Measurements from ENCODE around the gene ZNF600.
A peak's percentile ranks its signal among the peaks of the same experiment; 100 is the strongest.
"Not testable (repeated sequence)": the region's sequence is repeated elsewhere in the genome, so short reads cannot be mapped to it uniquely, and the experiment has no call there.

ZNF600 gene

DNA sequence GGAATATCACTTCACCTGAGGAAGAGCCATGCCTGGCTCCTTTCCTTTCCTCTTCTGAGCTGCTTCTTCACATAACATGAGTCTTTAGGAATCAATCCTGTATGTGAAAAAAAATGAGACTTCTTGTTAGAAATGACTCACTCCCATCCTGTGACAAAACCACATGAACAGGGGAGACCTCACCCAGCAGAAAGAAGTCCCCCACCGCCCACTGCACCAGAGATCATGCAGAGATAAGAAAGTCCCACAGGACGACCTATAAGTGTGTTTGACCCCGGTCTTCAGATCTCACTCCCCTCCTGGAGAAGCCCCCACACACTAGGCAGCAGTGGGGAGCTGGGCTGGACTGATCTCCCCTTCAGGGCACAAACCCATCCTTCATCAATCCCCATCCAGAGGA, 7.8 kb downstream of the ZNF600 start:
- Mint-ChIP-seq H3K36me3 (ENCODE audit: low read depth) (peaks cover 86% of the 10 kb centered on the region), H3K27ac (no peak overlapping the region), H3K4me3 (no peak overlapping the region), H3K27me3 (no peaks in the 10 kb centered on the region), H3K9me3 (peaks cover 28% of the 10 kb centered on the region), H3K4me1 (ENCODE audit: low read depth) (peaks cover 16% of the 10 kb centered on the region)
- peak; percentile 48 for DNase-seq

DNA sequence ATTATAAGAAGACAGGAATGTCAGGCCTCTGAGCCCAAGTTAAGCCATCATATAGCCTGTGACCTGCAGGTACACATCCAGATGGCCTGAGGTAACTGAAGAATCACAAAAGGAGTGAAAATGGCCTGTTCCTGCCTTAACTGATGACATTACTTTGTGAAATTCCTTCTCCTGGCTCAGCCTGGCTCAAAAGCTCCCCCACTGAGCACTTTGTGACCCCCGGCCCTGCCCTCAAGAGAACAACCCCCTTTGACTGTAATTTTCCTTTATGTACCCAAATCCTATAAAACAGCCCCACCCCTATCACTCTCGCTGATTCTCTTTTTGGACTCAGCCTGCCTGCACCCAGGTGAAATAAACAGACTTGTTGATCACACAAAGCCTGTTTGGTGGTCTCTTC, 30.1 kb downstream of the ZNF600 start:
- H3K36me3 Mint-ChIP-seq (ENCODE audit: low read depth); H3K4me1 Mint-ChIP-seq (ENCODE audit: low read depth); H3K4me3 Mint-ChIP-seq; H3K27ac Mint-ChIP-seq; DNase-seq; H3K27me3 Mint-ChIP-seq: not testable (repeated sequence)
- H3K9me3 Mint-ChIP-seq: peaks cover 23% of the 10 kb centered on the region

DNA sequence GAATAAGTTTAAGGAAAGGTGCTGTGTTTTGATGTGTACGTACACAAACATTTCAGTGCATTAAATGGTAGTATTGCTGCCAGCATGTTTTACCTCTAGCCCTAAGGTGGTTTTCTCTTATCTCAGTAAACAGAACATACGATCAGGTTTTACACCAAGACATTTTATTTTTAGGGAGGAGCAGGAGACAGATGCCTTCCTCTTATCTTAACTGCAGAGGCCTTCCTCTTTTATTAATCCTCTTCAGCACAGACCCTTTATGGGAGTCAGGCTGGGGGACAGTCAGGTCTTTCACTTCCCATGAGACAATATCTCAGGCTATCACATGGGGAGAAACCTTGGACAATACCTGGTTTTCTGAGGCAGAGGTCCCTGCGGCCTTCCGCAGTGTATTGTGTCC, 36.8 kb downstream of the ZNF600 start:
- H3K4me1 Mint-ChIP-seq (ENCODE audit: low read depth): peaks cover 9% of the 10 kb centered on the region
- no peak for DNase-seq
- no peak overlapping the region for H3K27ac Mint-ChIP-seq
- peaks cover 3% of the 10 kb centered on the region for H3K27me3 Mint-ChIP-seq
- H3K9me3 Mint-ChIP-seq: peaks cover 6% of the 10 kb centered on the region
- no peak overlapping the region for H3K4me3 Mint-ChIP-seq
- no peaks in the 10 kb centered on the region for H3K36me3 Mint-ChIP-seq (ENCODE audit: low read depth)

DNA sequence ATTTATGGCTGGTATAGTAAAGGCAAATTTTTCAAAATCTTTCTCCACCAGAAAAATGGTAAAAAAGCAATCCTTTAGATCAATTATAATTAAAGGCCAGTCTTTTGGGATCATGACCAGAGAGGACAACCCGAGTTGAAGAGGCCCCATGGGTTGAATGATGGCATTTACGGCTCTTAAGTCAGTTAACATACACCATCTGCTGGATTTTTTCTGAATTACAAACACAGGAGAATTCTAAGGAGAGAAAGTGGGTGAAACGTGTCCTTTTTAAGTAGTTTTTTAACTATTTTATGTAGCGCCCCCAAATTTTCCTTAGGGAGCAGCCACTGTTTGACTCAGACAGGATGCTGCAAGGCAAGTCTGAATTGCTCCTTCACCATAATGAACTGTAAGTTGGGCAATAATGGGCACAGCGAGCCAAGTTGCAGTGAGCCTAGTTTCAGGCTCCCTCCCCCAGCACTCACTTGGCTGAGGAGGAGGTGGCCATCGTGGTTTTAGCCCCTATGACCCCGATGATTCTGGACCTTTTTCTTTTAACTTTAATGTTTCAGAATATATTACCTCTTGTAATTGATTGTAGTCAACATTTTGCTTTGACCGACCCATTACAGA, 38.1 kb downstream of the ZNF600 start:
- Mint-ChIP-seq H3K4me3 (no peak overlapping the region), H3K36me3 (ENCODE audit: low read depth) (no peaks in the 10 kb centered on the region), H3K27ac (no peak overlapping the region), H3K9me3 (peaks cover 2% of the 10 kb centered on the region), H3K4me1 (ENCODE audit: low read depth) (peaks cover 11% of the 10 kb centered on the region), H3K27me3 (no peaks in the 10 kb centered on the region)
- no peak for DNase-seq

DNA sequence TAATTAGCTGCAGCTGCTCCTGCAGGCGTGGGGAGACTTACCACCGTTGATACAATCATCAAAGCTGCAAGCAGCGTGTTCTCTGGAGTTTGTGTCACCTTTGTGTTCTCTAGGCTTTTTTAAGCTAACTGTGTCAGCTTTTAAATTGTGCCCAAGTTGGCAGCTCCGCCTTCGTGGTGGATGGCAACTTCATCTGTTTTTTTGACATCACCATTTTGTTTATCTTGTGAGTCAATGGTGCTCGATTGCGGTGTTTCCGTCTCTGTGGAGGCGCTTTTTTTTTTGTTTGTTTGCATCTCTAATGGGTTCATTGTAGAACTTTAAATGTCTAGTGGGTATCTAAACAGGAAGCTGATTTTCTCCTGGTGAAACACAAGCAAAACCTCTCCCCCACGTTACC, 40.7 kb downstream of the ZNF600 start:
- not testable (repeated sequence) for H3K27me3 Mint-ChIP-seq; H3K4me3 Mint-ChIP-seq; DNase-seq; H3K27ac Mint-ChIP-seq; H3K9me3 Mint-ChIP-seq; H3K36me3 Mint-ChIP-seq (ENCODE audit: low read depth)
- peaks cover 26% of the 10 kb centered on the region for H3K4me1 Mint-ChIP-seq (ENCODE audit: low read depth)

DNA sequence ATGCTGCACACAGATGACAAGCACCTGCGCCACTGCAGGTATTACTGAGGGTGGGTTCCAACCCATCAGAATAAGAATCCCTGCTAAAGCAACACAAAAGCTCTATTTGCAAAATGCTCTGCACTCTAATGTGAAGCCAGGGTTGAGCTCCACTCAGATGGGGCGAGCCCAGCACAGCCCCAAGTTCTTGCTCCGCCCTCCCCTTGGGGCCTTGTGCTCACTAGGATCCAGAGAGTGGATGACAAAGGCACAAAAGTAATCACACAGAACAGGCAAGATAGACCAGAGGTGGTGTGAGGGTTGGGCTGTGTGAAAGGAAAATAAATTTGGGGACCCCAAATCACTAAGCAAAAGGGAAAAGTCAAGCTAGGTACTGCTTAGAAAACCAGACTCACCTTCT, 43.5 kb downstream of the ZNF600 start:
- DNase-seq: no peak
- Mint-ChIP-seq H3K27ac (no peak overlapping the region), H3K9me3 (peaks cover 2% of the 10 kb centered on the region), H3K27me3 (no peaks in the 10 kb centered on the region), H3K4me3 (no peak overlapping the region), H3K36me3 (ENCODE audit: low read depth) (no peaks in the 10 kb centered on the region), H3K4me1 (ENCODE audit: low read depth) (peaks cover 26% of the 10 kb centered on the region)

DNA sequence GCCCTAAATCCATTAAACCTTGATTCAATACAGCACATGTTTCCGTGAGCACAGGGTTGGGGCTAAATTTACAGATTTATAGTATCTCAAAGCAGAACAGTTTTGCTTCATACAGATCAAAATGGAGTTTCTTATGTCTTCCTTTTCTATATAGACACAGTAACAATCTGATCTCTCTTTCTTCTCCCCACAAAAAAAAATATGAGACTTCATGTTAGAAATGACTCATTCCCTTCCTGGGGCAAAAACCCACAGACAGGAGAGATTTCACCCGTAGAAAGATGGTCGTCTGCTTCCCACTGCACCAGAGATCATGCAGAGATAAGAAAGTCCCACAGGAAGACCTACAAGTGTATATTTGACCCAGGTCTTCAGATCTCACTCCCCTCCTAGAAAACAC, 44.1 kb downstream of the ZNF600 start:
- H3K27ac Mint-ChIP-seq: peak overlapping the region; percentile 8
- H3K4me1 Mint-ChIP-seq (ENCODE audit: low read depth): peaks cover 26% of the 10 kb centered on the region
- H3K36me3 Mint-ChIP-seq (ENCODE audit: low read depth): no peaks in the 10 kb centered on the region
- no peak for DNase-seq
- H3K4me3 Mint-ChIP-seq: no peak overlapping the region
- no peaks in the 10 kb centered on the region for H3K27me3 Mint-ChIP-seq
- H3K9me3 Mint-ChIP-seq: peaks cover 2% of the 10 kb centered on the region

DNA sequence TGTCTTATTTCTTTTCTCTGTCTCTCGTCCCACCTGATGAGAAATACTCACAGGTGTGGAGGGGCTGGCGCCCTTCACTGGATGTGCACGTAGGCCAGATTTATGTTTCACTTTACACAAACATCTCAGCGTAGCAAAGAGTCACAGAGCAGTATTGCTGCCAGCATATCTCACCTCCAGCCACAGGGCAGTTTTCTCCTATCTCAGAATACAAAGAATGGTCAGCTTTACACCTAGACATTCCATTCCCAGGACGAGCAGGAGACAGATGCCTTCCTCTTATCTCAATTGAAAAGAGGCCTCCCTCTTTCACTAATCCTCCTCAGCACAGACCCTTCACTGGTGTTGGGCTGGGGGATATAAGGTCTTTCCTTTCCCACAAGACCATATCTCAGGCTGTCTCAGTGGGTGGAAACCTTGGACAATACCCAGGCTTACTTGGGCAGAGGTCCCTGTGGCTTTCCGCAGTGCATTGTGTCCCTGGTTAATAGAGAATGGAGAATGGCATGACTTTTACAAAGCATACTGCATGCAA, 44.6 kb downstream of the ZNF600 start:
- no peaks in the 10 kb centered on the region for H3K36me3 Mint-ChIP-seq (ENCODE audit: low read depth)
- H3K27me3 Mint-ChIP-seq: no peaks in the 10 kb centered on the region
- peaks cover 2% of the 10 kb centered on the region for H3K9me3 Mint-ChIP-seq
- peaks cover 26% of the 10 kb centered on the region for H3K4me1 Mint-ChIP-seq (ENCODE audit: low read depth)
- H3K4me3 Mint-ChIP-seq: no peak overlapping the region
- H3K27ac Mint-ChIP-seq: no peak overlapping the region
- no peak for DNase-seq

DNA sequence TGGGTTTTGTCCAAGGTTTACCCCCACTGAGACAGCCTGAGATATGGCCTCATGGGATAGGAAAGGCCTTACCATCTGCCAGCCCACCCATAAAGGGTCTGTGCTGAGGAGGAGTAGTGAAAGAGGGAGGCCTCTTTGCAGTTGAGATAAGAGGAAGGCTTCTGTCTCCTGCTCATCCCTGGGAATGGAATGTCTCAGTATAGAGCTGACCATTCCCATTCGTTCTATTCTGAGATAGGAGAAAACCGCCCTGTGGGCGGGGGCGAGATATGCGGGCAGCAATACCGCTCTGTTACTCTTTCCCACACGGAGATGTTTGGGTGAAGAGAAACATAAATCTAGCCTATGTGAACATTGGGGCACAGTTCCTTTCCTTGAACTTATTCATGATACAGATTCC, 45.2 kb downstream of the ZNF600 start:
- DNase-seq; H3K27ac Mint-ChIP-seq; H3K4me3 Mint-ChIP-seq; H3K36me3 Mint-ChIP-seq (ENCODE audit: low read depth); H3K9me3 Mint-ChIP-seq; H3K27me3 Mint-ChIP-seq: not testable (repeated sequence)
- H3K4me1 Mint-ChIP-seq (ENCODE audit: low read depth): peaks cover 25% of the 10 kb centered on the region

DNA sequence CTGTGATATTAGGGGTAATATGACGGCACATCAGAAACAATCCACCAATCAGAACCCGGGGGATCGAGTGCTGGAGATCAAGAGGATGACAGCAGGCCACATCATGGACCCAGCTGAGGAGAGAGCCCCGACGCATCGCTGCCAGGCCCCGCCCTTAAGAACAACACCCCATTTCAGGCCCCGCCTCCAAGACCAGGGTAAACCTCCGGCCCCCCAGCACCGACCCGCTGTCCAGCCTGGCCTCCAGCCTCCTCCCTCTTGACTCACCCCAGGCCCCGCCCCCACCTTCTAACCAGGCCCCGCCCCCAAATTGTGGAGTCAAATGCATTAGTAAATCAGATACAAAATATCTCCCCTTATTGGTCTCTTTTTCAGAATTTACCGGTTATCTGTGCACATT, 47.0 kb downstream of the ZNF600 start:
- H3K27me3 Mint-ChIP-seq: no peaks in the 10 kb centered on the region
- H3K4me1 Mint-ChIP-seq (ENCODE audit: low read depth): peaks cover 25% of the 10 kb centered on the region
- no peak overlapping the region for H3K4me3 Mint-ChIP-seq
- no peak overlapping the region for H3K27ac Mint-ChIP-seq
- DNase-seq: no peak
- no peaks in the 10 kb centered on the region for H3K9me3 Mint-ChIP-seq
- peaks cover 8% of the 10 kb centered on the region for H3K36me3 Mint-ChIP-seq (ENCODE audit: low read depth)

DNA sequence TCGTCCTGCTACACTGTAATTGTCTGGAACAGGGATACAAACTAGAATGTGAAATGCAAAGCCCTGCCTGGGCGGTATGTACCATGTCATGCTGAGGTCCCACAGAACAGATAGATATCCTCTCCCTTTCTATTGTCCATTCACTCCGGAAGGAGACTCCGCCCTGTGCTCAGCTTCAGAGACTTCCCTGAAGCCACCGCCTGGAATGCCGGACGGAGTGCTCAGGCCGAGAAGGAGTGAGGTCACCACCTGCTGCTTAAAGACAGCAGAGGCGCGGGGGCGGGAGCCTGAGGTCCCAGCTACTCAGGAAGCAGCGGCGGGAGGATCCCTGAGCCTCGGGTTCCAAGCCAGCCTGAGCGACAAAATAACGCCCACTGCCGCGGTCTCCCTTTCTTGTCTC, 50.9 kb downstream of the ZNF600 start:
- H3K4me3 Mint-ChIP-seq: no peak overlapping the region
- no peaks in the 10 kb centered on the region for H3K9me3 Mint-ChIP-seq
- no peaks in the 10 kb centered on the region for H3K27me3 Mint-ChIP-seq
- H3K27ac Mint-ChIP-seq: peak overlapping the region; percentile 95
- no peak for DNase-seq
- H3K36me3 Mint-ChIP-seq (ENCODE audit: low read depth): peaks cover 35% of the 10 kb centered on the region
- peaks cover 25% of the 10 kb centered on the region for H3K4me1 Mint-ChIP-seq (ENCODE audit: low read depth)

DNA sequence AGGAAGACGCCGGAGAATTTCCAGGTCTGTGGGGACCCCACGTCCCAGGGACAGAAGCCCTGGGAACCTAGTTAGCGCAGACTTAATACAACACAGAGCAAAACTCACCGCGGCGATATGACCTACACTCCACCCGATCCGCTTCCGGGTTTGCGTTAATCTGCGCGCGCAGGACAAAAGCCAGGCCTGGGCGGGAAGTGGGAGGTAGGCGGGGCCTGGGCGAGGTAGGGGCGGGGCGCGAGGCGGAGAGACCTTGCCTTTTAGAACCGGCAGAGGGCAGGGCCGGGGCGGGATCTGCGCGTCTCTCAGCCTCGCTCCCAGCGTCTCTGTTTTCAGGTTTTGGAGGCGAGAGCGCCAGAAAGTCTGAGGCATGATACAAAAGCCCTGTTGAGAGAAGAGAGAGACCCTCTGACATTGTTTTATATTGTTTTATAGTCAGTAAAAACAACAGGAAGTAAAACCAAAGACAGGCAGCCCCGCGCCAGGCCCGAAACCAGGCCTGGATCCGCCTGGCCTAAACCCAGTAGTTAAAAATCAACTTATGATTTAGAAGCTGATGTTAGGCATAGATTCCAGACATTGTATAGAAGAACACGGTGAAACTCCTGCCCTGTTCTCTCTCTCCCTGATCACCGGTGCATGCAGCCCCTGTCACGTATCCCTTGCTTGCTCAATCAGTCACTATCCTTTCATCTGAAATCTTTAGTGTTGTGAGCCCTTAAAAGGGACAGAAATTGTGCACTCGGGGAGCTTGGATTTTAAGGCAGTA, 51.5 kb downstream of the ZNF600 start, which contains the start of gene ZNF611:
TSS of gene ZNF611 (minus strand) at position 152 of the 769 bp plus-strand sequence. CDS start 19,150 bp downstream, outside the sequence.
- peak; percentile 100 for DNase-seq
- Mint-ChIP-seq H3K27ac (peak within 1 kb of the TSS; percentile 95), H3K4me1 (ENCODE audit: low read depth) (peaks cover 25% of the 10 kb centered on the region), H3K4me3 (peak within 1 kb of the TSS; percentile 91), H3K9me3 (no peaks in the 10 kb centered on the region), H3K36me3 (ENCODE audit: low read depth) (peaks cover 41% of the 10 kb centered on the region), H3K27me3 (no peaks in the 10 kb centered on the region)

DNA sequence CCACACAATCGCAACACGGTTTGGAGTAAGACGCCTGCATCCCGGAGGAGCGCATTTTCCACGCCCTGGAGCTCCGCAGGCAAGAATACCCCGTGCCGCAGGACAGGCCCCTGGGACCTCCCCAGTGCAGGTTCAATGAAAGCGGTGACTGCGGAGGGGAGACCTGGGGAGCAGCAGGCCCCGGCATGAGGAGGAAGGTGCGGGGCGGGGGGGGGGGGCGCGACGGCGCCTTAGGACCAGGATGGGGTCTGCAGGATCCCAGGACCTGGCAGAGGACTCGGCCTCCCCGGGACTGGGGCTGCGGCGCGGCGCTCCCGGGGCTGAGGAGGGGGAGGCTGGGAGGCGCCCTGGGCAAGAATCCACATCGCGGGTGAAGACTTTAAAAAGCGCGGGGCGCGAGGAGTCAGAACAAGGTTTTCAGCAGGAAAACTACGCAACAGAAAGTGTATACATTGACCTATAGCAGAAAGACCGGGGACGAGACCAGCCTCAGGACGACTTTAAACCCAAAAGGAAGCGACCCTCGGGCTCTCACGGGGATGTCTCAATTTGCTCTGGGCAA, 52.2 kb downstream of the ZNF600 start:
- DNase-seq: peak; percentile 35
- Mint-ChIP-seq H3K4me3 (peak overlapping the region; percentile 91), H3K4me1 (ENCODE audit: low read depth) (peaks cover 30% of the 10 kb centered on the region)

DNA sequence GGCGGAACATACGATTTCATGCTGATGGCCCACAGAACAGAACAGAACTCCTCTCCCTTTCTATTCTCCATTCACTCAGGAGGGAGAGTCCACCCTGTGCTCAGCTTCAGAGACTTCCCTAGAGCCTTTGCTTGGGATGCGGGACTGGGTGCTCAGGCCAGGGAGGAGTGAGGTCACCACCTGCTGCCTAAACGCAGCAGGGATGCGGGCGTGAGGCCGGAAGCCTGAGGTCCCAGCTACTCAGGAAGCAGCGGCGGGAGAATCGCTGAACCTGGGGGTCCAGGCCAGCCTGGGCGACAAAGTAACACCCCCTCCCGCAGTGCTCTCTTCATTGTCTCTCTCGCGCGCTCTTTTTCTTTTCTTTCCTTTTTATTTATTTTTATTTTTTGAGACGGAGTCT, 60.5 kb downstream of the ZNF600 start:
- Mint-ChIP-seq H3K36me3 (ENCODE audit: low read depth) (peaks cover 94% of the 10 kb centered on the region), H3K9me3 (peaks cover 13% of the 10 kb centered on the region)
- not testable (repeated sequence) for H3K4me1 Mint-ChIP-seq (ENCODE audit: low read depth); H3K4me3 Mint-ChIP-seq; H3K27ac Mint-ChIP-seq; H3K27me3 Mint-ChIP-seq; DNase-seq

More for the DNA sequence above, 52.2 kb downstream of the ZNF600 start:
- Mint-ChIP-seq H3K36me3 (ENCODE audit: low read depth) (peaks cover 48% of the 10 kb centered on the region), H3K27ac (peak overlapping the region; percentile 95), H3K9me3 (peaks cover 3% of the 10 kb centered on the region), H3K27me3 (no peaks in the 10 kb centered on the region)

DNA sequence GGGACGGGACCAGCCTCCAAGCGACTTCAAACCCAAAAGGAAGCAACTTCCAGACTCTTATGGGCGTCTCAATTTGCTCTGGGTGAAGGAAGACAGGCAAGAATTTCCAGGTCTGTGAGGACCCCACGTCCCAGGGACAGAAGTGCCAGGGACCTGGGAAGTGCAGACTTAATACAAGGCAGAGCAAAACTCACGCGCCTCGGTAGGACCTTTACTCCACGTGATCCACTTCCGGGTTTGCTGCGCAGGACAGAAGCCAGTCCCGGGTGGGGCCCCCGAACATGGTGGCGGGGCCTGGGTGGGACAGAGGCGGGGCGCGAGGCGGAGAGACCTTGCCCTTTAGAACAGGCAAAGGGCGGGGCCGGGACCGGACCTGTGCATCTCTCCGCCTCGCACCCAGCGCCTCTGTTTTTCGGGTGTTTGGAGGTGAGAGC, 61.0 kb downstream of the ZNF600 start:
- H3K27ac Mint-ChIP-seq: no peak overlapping the region
- peaks cover 4% of the 10 kb centered on the region for H3K4me1 Mint-ChIP-seq (ENCODE audit: low read depth)
- peaks cover 93% of the 10 kb centered on the region for H3K36me3 Mint-ChIP-seq (ENCODE audit: low read depth)
- no peak for DNase-seq
- H3K27me3 Mint-ChIP-seq: no peaks in the 10 kb centered on the region
- H3K4me3 Mint-ChIP-seq: no peak overlapping the region
- H3K9me3 Mint-ChIP-seq: peaks cover 13% of the 10 kb centered on the region
